HepG2 (cell line): ENCODE results near the gene LRRC45. TPM values are rescaled to one million over a fixed set of nuclear protein-coding genes. Genes with fewer than 3 reads are reported as not detected.
A peak's percentile ranks its signal among the peaks of the same experiment; 100 is the strongest.

Experiments
- ATAD3A ChIP-seq: sonication (generic); formaldehyde crosslinking; IDR thresholded peaks from 2 replicates; pipeline ENCODE4 v1.4.0; 2020; ENCODE audit warnings: missing genetic modification reagents
- CCAR2 ChIP-seq: fragments of 200-400 bp; formaldehyde crosslinking; optimal IDR thresholded peaks from 2 replicates; pipeline ENCODE3; 2018; ENCODE audit warnings: low read depth, mild to moderate bottlenecking, low read length, moderate library complexity
- HMGA1 ChIP-seq: sonication (generic); formaldehyde crosslinking; conservative IDR thresholded peaks from 2 replicates; pipeline ENCODE4 v1.4.0; 2020; ENCODE audit warnings: missing genetic modification reagents
- KDM1A ChIP-seq: IDR thresholded peaks from 2 replicates; pipeline ENCODE4 v1.6.1; 2016; ENCODE audit warnings: missing compliant biosample characterization
- NFATC3 ChIP-seq: sonication (generic); formaldehyde crosslinking; IDR thresholded peaks from 2 replicates; pipeline ENCODE4 v1.5.1; 2020; ENCODE audit warnings: mild to moderate bottlenecking, missing genetic modification reagents
- PAWR ChIP-seq: sonication (generic); formaldehyde crosslinking; IDR thresholded peaks from 2 replicates; pipeline ENCODE4 v1.4.0; 2020; ENCODE audit warnings: missing genetic modification reagents, mild to moderate bottlenecking, borderline replicate concordance
- SETDB1 ChIP-seq: sonication (generic); formaldehyde crosslinking; IDR thresholded peaks from 2 replicates; pipeline ENCODE4 v1.5.1; 2020; ENCODE audit warnings: missing genetic modification reagents, mild to moderate bottlenecking, borderline replicate concordance
- SOX13 ChIP-seq, 3 experiments: fragments of 450-650 bp in 1 of 3; sonication (generic) in 1 of 3; formaldehyde crosslinking in 1 of 3; IDR thresholded peaks in 2 of 3; conservative IDR thresholded peaks in 1 of 3; 2 replicates each; pipeline versions ENCODE4 v1.5.0 to v1.6.1; 2016 to 2020; ENCODE audit warnings: antibody characterized with exemption in 1 of 3, mild to moderate bottlenecking in 1 of 3, missing compliant biosample characterization in 1 of 3, missing genetic modification reagents in 1 of 3, moderate library complexity in 1 of 3
- ZBTB38 ChIP-seq: sonication (generic); formaldehyde crosslinking; IDR thresholded peaks from 2 replicates; pipeline ENCODE4 v1.5.1; 2020; ENCODE audit warnings: mild to moderate bottlenecking, missing genetic modification reagents
- ZNF101 ChIP-seq: sonication (generic); formaldehyde crosslinking; IDR thresholded peaks from 2 replicates; pipeline ENCODE4 v1.4.0; 2020; ENCODE audit warnings: mild to moderate bottlenecking, low read depth, missing genetic modification reagents, borderline replicate concordance
- ZNF746 ChIP-seq: sonication (generic); formaldehyde crosslinking; IDR thresholded peaks from 2 replicates; pipeline ENCODE4 v1.8.0; 2022; ENCODE audit warnings: mild to moderate bottlenecking, missing genetic modification reagents
- ZNF790 ChIP-seq: sonication (generic); formaldehyde crosslinking; IDR thresholded peaks from 2 replicates; pipeline ENCODE4 v1.8.0; 2022; ENCODE audit warnings: missing genetic modification reagents, mild to moderate bottlenecking, borderline replicate concordance
- polyA plus RNA-seq, 8 experiments: library from polyadenylated mRNA; depleted of rRNA in 3 of 8; stranded (reverse) in 7 of 8; unstranded in 1 of 8; fragments of >200 nt; fragmentation: Illumina TruSeq in 4 of 8; extraction: Trizol in 4 of 8; gene quantifications; 2 replicates each; pipeline versions ENCODE4 v1.2.1 to v1.2.3, GENCODE V29; 2011 to 2016; ENCODE audit warnings: low read depth in 4 of 8, missing spikeins in 1 of 8, mixed read lengths in 1 of 8; ENCODE audit not compliant: insufficient read depth in 1 of 8
- total RNA-seq, 5 experiments: library from RNA; depleted of rRNA; stranded (reverse); fragments of >200 nt; fragmentation: Illumina TruSeq; extraction: Trizol; gene quantifications; 2 replicates each; pipeline ENCODE4 v1.2.3, GENCODE V29; 2016; ENCODE audit warnings: low read depth in 1 of 5
- TF ChIP-seq, protein P1 (sequence below): sonication (generic); formaldehyde crosslinking; IDR thresholded peaks from 2 replicates; pipeline ENCODE4 v1.5.1; 2020; ENCODE audit warnings: missing genetic modification reagents, mild to moderate bottlenecking, borderline replicate concordance
- TF ChIP-seq, protein P2 (sequence below): IDR thresholded peaks from 2 replicates; pipeline ENCODE4 v1.6.1; 2016; ENCODE audit warnings: mild to moderate bottlenecking, missing biosample characterization, missing genetic modification reagents
- TF ChIP-seq, protein P3 (sequence below): sonication (generic); formaldehyde crosslinking; IDR thresholded peaks from 2 replicates; pipeline ENCODE4 v1.4.0; 2020; ENCODE audit warnings: missing genetic modification reagents
- TF ChIP-seq, protein P4 (sequence below): sonication (generic); formaldehyde crosslinking; IDR thresholded peaks from 2 replicates; pipeline ENCODE4 v1.4.0; 2020; ENCODE audit warnings: missing genetic modification reagents
- TF ChIP-seq, protein P5 (sequence below): sonication (generic); formaldehyde crosslinking; IDR thresholded peaks from 2 replicates; pipeline ENCODE4 v1.5.0; 2020; ENCODE audit warnings: missing genetic modification reagents, mild to moderate bottlenecking, borderline replicate concordance
- TF ChIP-seq, protein P6 (sequence below): IDR thresholded peaks from 2 replicates; pipeline ENCODE4 v1.6.1; 2012; ENCODE audit warnings: low read depth, low read length, improper control_type of control experiment

Gene LRRC45
- total and polyA plus RNA-seq, 2 of the 13 experiments (the other 11 are each of a cell fraction or from before 2014, with no cell fraction given) = 11.6 to 48.1 TPM

DNA sequence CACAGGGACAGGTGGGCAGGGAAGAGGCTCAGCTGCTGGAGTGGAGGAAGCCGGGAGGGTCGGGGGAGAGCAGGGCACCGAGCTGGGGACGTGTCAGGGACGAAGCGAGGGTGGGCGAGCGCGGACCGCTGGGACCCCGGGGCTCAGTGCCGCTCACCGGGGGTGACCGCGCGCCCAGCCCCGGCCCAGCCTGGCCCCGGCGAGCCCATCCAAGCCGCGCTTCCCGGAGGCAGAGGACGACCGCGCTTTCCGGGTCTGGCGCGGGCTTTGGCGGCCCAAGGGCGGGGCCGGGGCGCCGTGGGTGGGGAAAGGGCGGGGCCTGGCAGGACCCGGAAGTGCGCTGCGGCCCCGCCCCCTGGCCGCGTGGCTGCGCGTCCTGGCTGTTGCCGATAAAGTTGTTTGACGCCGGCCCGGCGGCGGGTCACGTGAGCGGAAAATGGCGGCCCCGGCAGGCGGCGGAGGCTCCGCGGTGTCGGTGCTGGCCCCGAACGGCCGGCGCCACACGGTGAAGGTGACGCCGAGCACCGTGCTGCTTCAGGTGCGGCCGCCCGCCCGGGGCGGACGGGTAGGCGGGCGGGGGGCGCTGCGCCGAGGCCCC, 45.8 kb upstream of the LRRC45 start, which contains the start of gene ASPSCR1 (continued):
- TF ChIP-seq, protein P1, sequence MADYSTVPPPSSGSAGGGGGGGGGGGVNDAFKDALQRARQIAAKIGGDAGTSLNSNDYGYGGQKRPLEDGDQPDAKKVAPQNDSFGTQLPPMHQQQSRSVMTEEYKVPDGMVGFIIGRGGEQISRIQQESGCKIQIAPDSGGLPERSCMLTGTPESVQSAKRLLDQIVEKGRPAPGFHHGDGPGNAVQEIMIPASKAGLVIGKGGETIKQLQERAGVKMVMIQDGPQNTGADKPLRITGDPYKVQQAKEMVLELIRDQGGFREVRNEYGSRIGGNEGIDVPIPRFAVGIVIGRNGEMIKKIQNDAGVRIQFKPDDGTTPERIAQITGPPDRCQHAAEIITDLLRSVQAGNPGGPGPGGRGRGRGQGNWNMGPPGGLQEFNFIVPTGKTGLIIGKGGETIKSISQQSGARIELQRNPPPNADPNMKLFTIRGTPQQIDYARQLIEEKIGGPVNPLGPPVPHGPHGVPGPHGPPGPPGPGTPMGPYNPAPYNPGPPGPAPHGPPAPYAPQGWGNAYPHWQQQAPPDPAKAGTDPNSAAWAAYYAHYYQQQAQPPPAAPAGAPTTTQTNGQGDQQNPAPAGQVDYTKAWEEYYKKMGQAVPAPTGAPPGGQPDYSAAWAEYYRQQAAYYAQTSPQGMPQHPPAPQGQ (CRISPR knock-in tag) = no peak
- TF ChIP-seq ZNF746 (CRISPR knock-in tag) (no peak; the same call in 1 of the 2 replicates), CCAR2 (no peak), KDM1A (CRISPR knock-in tag) (no peak), NFATC3 (no peak), ZNF790 (CRISPR knock-in tag) (peak; percentile 94; the same call in 1 of the 2 replicates), PAWR (no peak), SETDB1 (CRISPR knock-in tag) (no peak), ZBTB38 (CRISPR knock-in tag) (no peak; the same call in 1 of the 2 replicates), ATAD3A (CRISPR knock-in tag) (no peak), HMGA1 (CRISPR knock-in tag) (no peak), SOX13 (IDR thresholded peaks at IDR 0.05) (no peak), SOX13 (CRISPR knock-in tag; conservative IDR thresholded peaks at IDR 0.05 in 1 of 2, IDR thresholded peaks at IDR 0.05 in 1 of 2) (no peak; a peak in 1 of 4 replicates), ZNF101 (CRISPR knock-in tag) (no peak)
- TF ChIP-seq, protein P2, sequence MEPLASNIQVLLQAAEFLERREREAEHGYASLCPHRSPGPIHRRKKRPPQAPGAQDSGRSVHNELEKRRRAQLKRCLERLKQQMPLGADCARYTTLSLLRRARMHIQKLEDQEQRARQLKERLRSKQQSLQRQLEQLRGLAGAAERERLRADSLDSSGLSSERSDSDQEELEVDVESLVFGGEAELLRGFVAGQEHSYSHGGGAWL = peak; percentile 90; the same call in 1 of the 2 replicates
- TF ChIP-seq, protein P3, sequence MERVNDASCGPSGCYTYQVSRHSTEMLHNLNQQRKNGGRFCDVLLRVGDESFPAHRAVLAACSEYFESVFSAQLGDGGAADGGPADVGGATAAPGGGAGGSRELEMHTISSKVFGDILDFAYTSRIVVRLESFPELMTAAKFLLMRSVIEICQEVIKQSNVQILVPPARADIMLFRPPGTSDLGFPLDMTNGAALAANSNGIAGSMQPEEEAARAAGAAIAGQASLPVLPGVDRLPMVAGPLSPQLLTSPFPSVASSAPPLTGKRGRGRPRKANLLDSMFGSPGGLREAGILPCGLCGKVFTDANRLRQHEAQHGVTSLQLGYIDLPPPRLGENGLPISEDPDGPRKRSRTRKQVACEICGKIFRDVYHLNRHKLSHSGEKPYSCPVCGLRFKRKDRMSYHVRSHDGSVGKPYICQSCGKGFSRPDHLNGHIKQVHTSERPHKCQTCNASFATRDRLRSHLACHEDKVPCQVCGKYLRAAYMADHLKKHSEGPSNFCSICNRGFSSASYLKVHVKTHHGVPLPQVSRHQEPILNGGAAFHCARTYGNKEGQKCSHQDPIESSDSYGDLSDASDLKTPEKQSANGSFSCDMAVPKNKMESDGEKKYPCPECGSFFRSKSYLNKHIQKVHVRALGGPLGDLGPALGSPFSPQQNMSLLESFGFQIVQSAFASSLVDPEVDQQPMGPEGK (CRISPR knock-in tag) = 0 out of 2 replicates have a peak, but pooled peaks have one; percentile 40
- TF ChIP-seq, protein P4, sequence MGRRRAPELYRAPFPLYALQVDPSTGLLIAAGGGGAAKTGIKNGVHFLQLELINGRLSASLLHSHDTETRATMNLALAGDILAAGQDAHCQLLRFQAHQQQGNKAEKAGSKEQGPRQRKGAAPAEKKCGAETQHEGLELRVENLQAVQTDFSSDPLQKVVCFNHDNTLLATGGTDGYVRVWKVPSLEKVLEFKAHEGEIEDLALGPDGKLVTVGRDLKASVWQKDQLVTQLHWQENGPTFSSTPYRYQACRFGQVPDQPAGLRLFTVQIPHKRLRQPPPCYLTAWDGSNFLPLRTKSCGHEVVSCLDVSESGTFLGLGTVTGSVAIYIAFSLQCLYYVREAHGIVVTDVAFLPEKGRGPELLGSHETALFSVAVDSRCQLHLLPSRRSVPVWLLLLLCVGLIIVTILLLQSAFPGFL (CRISPR knock-in tag) = no peak
- TF ChIP-seq, protein P5, sequence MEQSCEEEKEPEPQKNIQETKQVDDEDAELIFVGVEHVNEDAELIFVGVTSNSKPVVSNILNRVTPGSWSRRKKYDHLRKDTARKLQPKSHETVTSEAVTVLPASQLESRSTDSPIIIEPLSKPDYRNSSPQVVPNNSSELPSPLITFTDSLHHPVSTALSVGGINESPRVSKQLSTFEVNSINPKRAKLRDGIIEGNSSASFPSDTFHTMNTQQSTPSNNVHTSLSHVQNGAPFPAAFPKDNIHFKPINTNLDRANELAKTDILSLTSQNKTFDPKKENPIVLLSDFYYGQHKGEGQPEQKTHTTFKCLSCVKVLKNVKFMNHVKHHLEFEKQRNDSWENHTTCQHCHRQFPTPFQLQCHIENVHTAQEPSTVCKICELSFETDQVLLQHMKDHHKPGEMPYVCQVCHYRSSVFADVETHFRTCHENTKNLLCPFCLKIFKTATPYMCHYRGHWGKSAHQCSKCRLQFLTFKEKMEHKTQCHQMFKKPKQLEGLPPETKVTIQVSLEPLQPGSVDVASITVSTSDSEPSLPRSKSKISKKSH (CRISPR knock-in tag) = no peak
- TF ChIP-seq, protein P6, sequence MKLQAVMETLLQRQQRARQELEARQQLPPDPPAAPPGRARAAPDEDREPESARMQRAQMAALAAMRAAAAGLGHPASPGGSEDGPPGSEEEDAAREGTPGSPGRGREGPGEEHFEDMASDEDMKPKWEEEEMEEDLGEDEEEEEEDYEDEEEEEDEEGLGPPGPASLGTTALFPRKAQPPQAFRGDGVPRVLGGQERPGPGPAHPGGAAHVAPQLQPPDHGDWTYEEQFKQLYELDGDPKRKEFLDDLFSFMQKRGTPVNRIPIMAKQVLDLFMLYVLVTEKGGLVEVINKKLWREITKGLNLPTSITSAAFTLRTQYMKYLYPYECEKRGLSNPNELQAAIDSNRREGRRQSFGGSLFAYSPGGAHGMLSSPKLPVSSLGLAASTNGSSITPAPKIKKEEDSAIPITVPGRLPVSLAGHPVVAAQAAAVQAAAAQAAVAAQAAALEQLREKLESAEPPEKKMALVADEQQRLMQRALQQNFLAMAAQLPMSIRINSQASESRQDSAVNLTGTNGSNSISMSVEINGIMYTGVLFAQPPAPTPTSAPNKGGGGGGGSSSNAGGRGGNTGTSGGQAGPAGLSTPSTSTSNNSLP = no peak
